Neuron (in vitro differentiated cells): Measurements from ENCODE around the gene SPDYE1.
A peak's percentile ranks its signal among the peaks of the same experiment; 100 is the strongest.

Source experiments
- H2AFZ ChIP-seq: one replicate; pipeline ENCODE4 v1.6.1; 2013; ENCODE audit warnings: low read depth, mild to moderate bottlenecking, inconsistent platforms, low read length, moderate library complexity
- H3K27me3 ChIP-seq: one replicate; pipeline ENCODE4 v1.6.1; 2013; ENCODE audit warnings: low read length; ENCODE audit not compliant: insufficient read depth
- H3K36me3 ChIP-seq: one replicate; pipeline ENCODE4 v1.6.1; 2013; ENCODE audit warnings: low read length; ENCODE audit not compliant: insufficient read depth
- H3K4me1 ChIP-seq: one replicate; pipeline ENCODE4 v1.6.1; 2013; ENCODE audit warnings: low read length; ENCODE audit not compliant: insufficient read depth
- H3K4me3 ChIP-seq: 2 replicates; pipeline ENCODE4 v1.5.1; 2013; ENCODE audit warnings: mild to moderate bottlenecking, low read length, moderate library complexity
- H3K9me3 ChIP-seq: one replicate; pipeline ENCODE4 v1.6.1; 2013; ENCODE audit warnings: low read length

Gene SPDYE1

GRCh38 chr7:44042221-44042620 is 44.5 kb downstream of the SPDYE1 start:
- H3K4me3 ChIP-seq = no peak overlapping the region
- peaks cover 8% of the 10 kb centered on the region for H3K36me3 ChIP-seq
- no peaks in the 10 kb centered on the region for H3K9me3 ChIP-seq
- H2AFZ ChIP-seq = no peak overlapping the region
- H3K27me3 ChIP-seq = no peaks in the 10 kb centered on the region
- H3K4me1 ChIP-seq = peaks cover 17% of the 10 kb centered on the region

- H3K27me3 ChIP-seq = no peaks in the 10 kb centered on the region
Measured at GRCh38 chr7:44043902-44044301, 46.2 kb downstream of the SPDYE1 start.

GRCh38 chr7:44044315-44045225 is 46.9 kb downstream of the SPDYE1 start, which contains the start of gene DBNL:
Gene DBNL, plus strand, starts transcription at chr7:44044702. Its CDS starts 36 bp downstream, at chr7:44044738.
- Histone ChIP-seq H3K4me1 (peaks cover 16% of the 10 kb centered on the region), H3K4me3 (peak within 1 kb of the TSS; percentile 94), H3K27me3 (no peaks in the 10 kb centered on the region), H3K36me3 (peaks cover 8% of the 10 kb centered on the region), H3K9me3 (no peaks in the 10 kb centered on the region), H2AFZ (peak within 1 kb of the TSS; percentile 83)

More at GRCh38 chr7:44043902-44044301, 46.2 kb downstream of the SPDYE1 start:
- peaks cover 17% of the 10 kb centered on the region for H3K4me1 ChIP-seq
- peaks cover 8% of the 10 kb centered on the region for H3K36me3 ChIP-seq
- peak overlapping the region; percentile 94 for H3K4me3 ChIP-seq
- peak overlapping the region; percentile 83 for H2AFZ ChIP-seq
- no peaks in the 10 kb centered on the region for H3K9me3 ChIP-seq

GRCh38 chr7:44045226-44046014 is 47.7 kb downstream of the SPDYE1 start:
- Histone ChIP-seq H3K9me3 (no peaks in the 10 kb centered on the region), H3K36me3 (peaks cover 15% of the 10 kb centered on the region), H3K27me3 (no peaks in the 10 kb centered on the region)

GRCh38 chr7:44046321-44047061 is 48.8 kb downstream of the SPDYE1 start:
- peaks cover 25% of the 10 kb centered on the region for H3K36me3 ChIP-seq
- no peaks in the 10 kb centered on the region for H3K27me3 ChIP-seq
- H3K4me3 ChIP-seq = peak overlapping the region; percentile 94
- no peak overlapping the region for H2AFZ ChIP-seq
- H3K4me1 ChIP-seq = peaks cover 16% of the 10 kb centered on the region
- no peaks in the 10 kb centered on the region for H3K9me3 ChIP-seq

More at GRCh38 chr7:44045226-44046014, 47.7 kb downstream of the SPDYE1 start:
- Histone ChIP-seq H2AFZ (peak overlapping the region; percentile 68), H3K4me1 (peaks cover 16% of the 10 kb centered on the region), H3K4me3 (peak overlapping the region; percentile 94)

DNA sequence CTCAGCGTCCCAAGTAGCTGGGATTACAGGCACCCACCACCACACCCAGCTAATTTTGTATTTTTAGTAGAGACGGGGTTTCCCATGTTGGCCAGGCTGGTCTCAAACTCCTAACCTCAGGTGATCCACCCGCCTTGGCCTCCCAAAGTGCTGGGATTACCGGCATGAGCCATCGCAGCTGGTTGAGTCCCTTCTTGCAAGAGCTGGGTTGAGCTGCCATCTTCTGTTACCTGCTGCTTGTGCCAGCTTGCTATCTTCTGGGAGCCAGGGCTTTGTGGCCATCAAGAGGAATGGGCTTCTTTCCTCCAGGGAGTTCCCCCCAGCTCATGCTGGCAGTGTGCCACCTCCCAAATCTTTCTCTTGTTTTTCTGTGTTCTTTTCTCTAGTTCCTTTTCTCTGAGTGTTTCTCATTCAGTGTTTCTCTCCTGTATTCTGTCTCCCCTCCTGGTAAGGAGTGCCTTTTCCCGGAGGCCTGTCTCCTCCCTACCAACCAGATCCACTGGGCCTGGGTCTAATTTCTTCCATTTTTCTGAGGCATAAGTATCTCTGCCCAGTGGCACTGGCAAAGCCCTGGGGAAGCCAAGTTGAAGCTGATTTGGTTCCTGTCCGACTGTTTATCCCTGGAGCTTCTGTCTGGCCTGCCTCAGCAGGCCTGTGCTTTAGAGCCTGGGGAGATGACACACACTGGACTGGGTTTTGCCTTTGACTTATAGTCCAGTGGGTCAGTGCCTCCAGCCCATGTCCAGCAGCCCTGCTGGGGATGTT is 50.5 kb downstream of the SPDYE1 start:
- no peak overlapping the region for H3K4me3 ChIP-seq
- H3K4me1 ChIP-seq = peaks cover 16% of the 10 kb centered on the region
- H3K9me3 ChIP-seq = no peaks in the 10 kb centered on the region
- no peaks in the 10 kb centered on the region for H3K27me3 ChIP-seq
- peaks cover 37% of the 10 kb centered on the region for H3K36me3 ChIP-seq
- H2AFZ ChIP-seq = no peak overlapping the region

- Histone ChIP-seq H3K27me3 (no peaks in the 10 kb centered on the region), H3K4me1 (peaks cover 6% of the 10 kb centered on the region), H3K9me3 (peaks cover 2% of the 10 kb centered on the region), H3K36me3 (peaks cover 46% of the 10 kb centered on the region), H2AFZ (no peak overlapping the region), H3K4me3 (no peak overlapping the region)
Measured at GRCh38 chr7:44050121-44050914, 52.6 kb downstream of the SPDYE1 start.

- Histone ChIP-seq H2AFZ (no peak overlapping the region), H3K9me3 (peaks cover 2% of the 10 kb centered on the region), H3K36me3 (peaks cover 49% of the 10 kb centered on the region), H3K27me3 (no peaks in the 10 kb centered on the region), H3K4me3 (no peak overlapping the region), H3K4me1 (no peaks in the 10 kb centered on the region)
Measured at GRCh38 chr7:44050915-44051560, 53.3 kb downstream of the SPDYE1 start.

DNA sequence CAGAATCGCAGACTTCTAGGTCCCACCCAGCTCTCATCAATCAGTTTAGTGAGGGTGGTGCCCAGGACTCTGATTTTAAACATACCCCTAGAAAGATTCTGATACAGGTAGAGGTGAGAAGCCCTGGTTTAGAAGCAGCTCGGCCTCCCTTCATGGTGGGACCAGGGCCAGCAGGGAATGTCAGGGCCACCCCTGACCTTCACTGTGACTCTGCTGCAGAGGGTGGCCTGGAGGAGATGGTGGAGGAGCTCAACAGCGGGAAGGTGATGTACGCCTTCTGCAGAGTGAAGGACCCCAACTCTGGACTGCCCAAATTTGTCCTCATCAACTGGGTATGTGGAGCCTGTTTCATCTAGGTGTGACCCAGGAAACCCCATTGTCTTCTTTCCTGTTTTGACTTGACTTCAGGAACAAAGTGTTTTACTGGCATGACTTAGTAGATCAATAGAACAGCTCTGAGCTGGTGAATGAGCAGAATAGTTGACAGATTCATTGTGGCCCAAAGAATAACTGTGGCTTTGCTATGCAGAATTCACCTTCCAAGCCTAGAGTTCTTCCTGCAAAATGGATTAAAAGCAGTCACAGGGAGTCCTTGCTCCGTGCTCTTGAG is 54.0 kb downstream of the SPDYE1 start:
- Histone ChIP-seq H2AFZ (no peak overlapping the region), H3K4me1 (no peaks in the 10 kb centered on the region), H3K36me3 (peaks cover 47% of the 10 kb centered on the region), H3K4me3 (no peak overlapping the region), H3K9me3 (peaks cover 2% of the 10 kb centered on the region), H3K27me3 (no peaks in the 10 kb centered on the region)

GRCh38 chr7:44052771-44053365 is 55.2 kb downstream of the SPDYE1 start:
- H2AFZ ChIP-seq = no peak overlapping the region
- peaks cover 56% of the 10 kb centered on the region for H3K36me3 ChIP-seq
- H3K27me3 ChIP-seq = no peaks in the 10 kb centered on the region

DNA sequence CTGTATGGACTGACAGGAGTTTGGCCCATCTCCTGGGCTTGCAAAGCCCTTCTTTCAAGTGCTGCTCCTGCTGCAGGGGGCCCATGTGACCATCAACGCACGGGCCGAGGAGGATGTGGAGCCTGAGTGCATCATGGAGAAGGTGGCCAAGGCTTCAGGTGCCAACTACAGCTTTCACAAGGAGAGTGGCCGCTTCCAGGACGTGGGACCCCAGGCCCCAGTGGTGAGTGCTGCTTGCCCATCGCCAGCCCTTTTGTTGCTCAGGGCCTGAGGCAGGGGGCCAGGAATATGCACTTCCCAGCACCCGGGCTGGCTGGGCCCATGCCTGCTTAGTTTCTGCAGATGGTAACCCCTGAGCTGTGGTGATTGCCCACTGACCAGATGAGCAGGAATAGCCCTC is 59.0 kb downstream of the SPDYE1 start:
- H3K9me3 ChIP-seq = peaks cover 2% of the 10 kb centered on the region
- H3K36me3 ChIP-seq = peaks cover 75% of the 10 kb centered on the region
- H3K4me1 ChIP-seq = no peaks in the 10 kb centered on the region
- H3K4me3 ChIP-seq = no peak overlapping the region
- H2AFZ ChIP-seq = no peak overlapping the region
- no peaks in the 10 kb centered on the region for H3K27me3 ChIP-seq

More at GRCh38 chr7:44052771-44053365, 55.2 kb downstream of the SPDYE1 start:
- H3K4me1 ChIP-seq = no peaks in the 10 kb centered on the region
- no peak overlapping the region for H3K4me3 ChIP-seq
- H3K9me3 ChIP-seq = peaks cover 2% of the 10 kb centered on the region
